Subcutaneous abdominal adipose tissue (tissue), 5 donors: ENCODE results near the gene TDP2.

Experiments used
- H3K27ac ChIP-seq: one replicate; pipeline ENCODE4 v1.7.0; 2013; ENCODE audit warnings: low read depth, mild to moderate bottlenecking, inconsistent platforms, low read length, moderate library complexity
- H3K27me3 ChIP-seq, 5 donors: one replicate each; pipeline ENCODE4 v1.7.0; 2013; ENCODE audit warnings: low read length in 5 of 5, inconsistent platforms in 1 of 5; ENCODE audit not compliant: control insufficient read depth in 5 of 5, insufficient read depth in 4 of 5
- H3K36me3 ChIP-seq, 5 donors: one replicate each; pipeline ENCODE4 v1.7.0; 2013; ENCODE audit warnings: low read length in 5 of 5; ENCODE audit not compliant: control insufficient read depth in 5 of 5, insufficient read depth in 5 of 5
- H3K4me1 ChIP-seq, 5 donors: one replicate each; pipeline ENCODE4 v1.7.0; 2013; ENCODE audit warnings: low read length in 5 of 5, mild to moderate bottlenecking in 3 of 5, moderate library complexity in 1 of 5; ENCODE audit not compliant: control insufficient read depth in 5 of 5, insufficient read depth in 5 of 5
- H3K4me3 ChIP-seq, 5 donors: one replicate each; pipeline ENCODE4 v1.7.0; 2013; ENCODE audit warnings: low read length in 5 of 5, low read depth in 1 of 5
- H3K9ac ChIP-seq, 5 donors: one replicate each; pipeline ENCODE4 v1.7.0; 2013; ENCODE audit warnings: low read length in 5 of 5, mild to moderate bottlenecking in 4 of 5, moderate library complexity in 3 of 5
- H3K9me3 ChIP-seq, 5 donors: one replicate each; pipeline ENCODE4 v1.7.0; 2013; ENCODE audit warnings: low read length in 5 of 5; ENCODE audit not compliant: control insufficient read depth in 5 of 5
- donor health status: healthy.
- donor health status: healthy.
- donor health status: healthy.
- donor health status: healthy.
- donor health status: healthy.

Gene TDP2

DNA sequence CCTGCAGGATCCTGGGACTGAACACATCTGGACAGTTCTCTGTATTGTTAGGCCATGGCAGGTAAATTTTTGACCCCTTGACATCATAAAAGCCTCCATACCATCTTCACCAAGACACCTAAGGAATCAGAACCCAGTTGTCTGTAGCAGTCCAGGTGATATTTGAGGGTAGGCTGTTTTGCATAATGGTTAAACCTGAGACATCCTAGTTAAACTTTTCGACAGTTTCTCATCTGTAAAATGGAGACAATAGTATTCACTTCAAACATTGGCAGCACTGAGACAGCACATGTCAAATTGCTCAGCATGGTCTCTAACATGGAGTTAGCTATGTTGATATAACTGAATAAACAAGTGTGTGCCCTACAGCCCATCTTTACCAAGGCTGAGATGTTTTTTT is 27.5 kb upstream of the TDP2 start:
- Histone ChIP-seq H3K9me3 (no peaks in the 10 kb centered on the region), H3K27me3 (no peaks in the 10 kb centered on the region), H3K27ac (peak overlapping the region; percentile 73)

GRCh38 chr6:24692848-24693592 is 26.3 kb upstream of the TDP2 start:
- Histone ChIP-seq H3K36me3 (no peaks in the 10 kb centered on the region), H3K27ac (peak overlapping the region; percentile 73), H3K27me3 (no peaks in the 10 kb centered on the region), H3K9ac (peak overlapping the region in 2 of 5 donors; percentile 14 to 52), H3K4me1 (peaks cover 4 to 40% (median 23%) of the 10 kb centered on the region in 5 donors), H3K9me3 (no peaks in the 10 kb centered on the region), H3K4me3 (no peak overlapping the region)

More for the DNA sequence above, 27.5 kb upstream of the TDP2 start:
- peak overlapping the region in 1 of 5 donors; percentile 62 for H3K9ac ChIP-seq
- H3K4me1 ChIP-seq, result peaks cover 4 to 40% (median 23%) of the 10 kb centered on the region in 5 donors
- no peak overlapping the region for H3K4me3 ChIP-seq
- peaks cover 0 to 5% (median 0%) of the 10 kb centered on the region in 5 donors for H3K36me3 ChIP-seq

DNA sequence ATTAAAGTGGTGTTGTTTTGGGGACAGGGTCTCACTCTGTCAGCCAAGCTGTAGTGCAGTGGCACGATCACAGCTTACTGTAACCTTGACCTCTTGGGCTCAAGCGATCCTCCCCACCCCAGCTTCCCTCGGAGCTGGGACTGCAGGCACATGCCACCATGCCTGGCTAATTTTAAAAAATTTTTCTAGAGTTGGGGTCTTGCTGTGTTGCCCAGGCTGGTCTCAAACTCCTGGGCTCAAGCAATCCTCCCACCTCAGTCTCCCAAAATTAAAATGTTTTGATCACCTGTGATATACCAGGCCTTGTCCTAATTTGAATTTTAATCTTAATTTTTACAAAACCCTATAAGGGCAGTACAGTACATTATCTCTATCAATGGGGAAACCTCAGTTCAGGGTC is 25.7 kb upstream of the TDP2 start:
- Histone ChIP-seq H3K9ac (peak overlapping the region in 2 of 5 donors; percentile 14 to 52), H3K36me3 (no peaks in the 10 kb centered on the region), H3K27ac (peak overlapping the region; percentile 73), H3K27me3 (no peaks in the 10 kb centered on the region), H3K9me3 (no peaks in the 10 kb centered on the region), H3K4me3 (no peak overlapping the region), H3K4me1 (peaks cover 4 to 40% (median 23%) of the 10 kb centered on the region in 5 donors)

DNA sequence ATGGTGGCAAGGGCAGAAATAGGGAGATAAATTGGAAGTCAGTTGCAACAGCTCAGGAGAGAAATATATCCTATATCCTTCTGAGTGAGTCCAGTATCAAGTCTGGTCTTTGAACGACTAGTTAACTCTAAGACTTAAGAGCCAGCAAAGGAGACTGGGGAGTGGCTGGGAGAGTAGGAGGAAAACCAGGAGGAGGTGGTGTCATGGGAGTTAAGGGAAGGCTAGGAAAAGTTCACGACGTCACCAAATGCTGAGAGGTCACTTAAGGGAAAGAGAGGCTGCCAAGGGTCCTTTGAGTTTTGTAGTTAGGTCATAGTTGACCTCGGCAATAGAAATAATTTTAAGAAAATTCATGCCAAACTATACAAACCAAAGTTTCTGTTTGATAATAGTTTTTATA is 25.3 kb upstream of the TDP2 start:
- H3K36me3 ChIP-seq, result no peaks in the 10 kb centered on the region
- H3K27me3 ChIP-seq, result no peaks in the 10 kb centered on the region
- H3K9me3 ChIP-seq, result no peaks in the 10 kb centered on the region
- H3K4me1 ChIP-seq, result peaks cover 4 to 40% (median 23%) of the 10 kb centered on the region in 5 donors
- H3K4me3 ChIP-seq, result no peak overlapping the region
- peak overlapping the region in 2 of 5 donors; percentile 9 to 13 for H3K9ac ChIP-seq
- H3K27ac ChIP-seq, result peak overlapping the region; percentile 73

DNA sequence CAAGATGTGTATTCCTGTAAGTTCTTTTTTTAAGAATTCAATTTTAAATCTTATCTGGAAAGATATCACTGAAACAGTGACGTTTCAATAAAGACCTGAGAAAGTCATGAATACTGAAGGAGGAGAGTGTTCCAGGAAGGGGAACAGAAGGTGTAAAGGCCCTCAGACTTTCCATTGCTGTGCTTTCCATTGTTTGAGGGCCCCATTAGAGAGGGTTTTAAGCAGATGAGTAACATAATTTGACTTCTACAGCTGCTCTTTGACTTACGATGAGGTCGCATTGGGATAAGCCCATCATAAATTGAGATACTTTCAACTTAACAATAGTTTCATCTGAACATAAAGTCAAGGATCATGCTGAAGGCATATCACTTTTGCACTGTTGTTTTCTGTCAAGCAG is 24.9 kb upstream of the TDP2 start:
- Histone ChIP-seq H3K9me3 (no peaks in the 10 kb centered on the region), H3K36me3 (no peaks in the 10 kb centered on the region), H3K27ac (peak overlapping the region; percentile 73), H3K4me3 (no peak overlapping the region), H3K9ac (peak overlapping the region in 1 of 5 donors; percentile 1), H3K27me3 (no peaks in the 10 kb centered on the region), H3K4me1 (peaks cover 4 to 40% (median 23%) of the 10 kb centered on the region in 5 donors)

GRCh38 chr6:24690593-24690992 is 23.9 kb upstream of the TDP2 start:
- no peaks in the 10 kb centered on the region for H3K9me3 ChIP-seq
- H3K27me3 ChIP-seq, result no peaks in the 10 kb centered on the region
- H3K36me3 ChIP-seq, result peaks cover 0 to 2% (median 0%) of the 10 kb centered on the region in 5 donors
- H3K4me3 ChIP-seq, result no peak overlapping the region
- peaks cover 4 to 40% (median 23%) of the 10 kb centered on the region in 5 donors for H3K4me1 ChIP-seq
- no peak overlapping the region for H3K9ac ChIP-seq
- peak overlapping the region; percentile 73 for H3K27ac ChIP-seq

GRCh38 chr6:24689964-24690363 is 23.3 kb upstream of the TDP2 start:
- Histone ChIP-seq H3K27me3 (no peaks in the 10 kb centered on the region), H3K4me3 (no peak overlapping the region), H3K9ac (peak overlapping the region in 1 of 5 donors; percentile 1), H3K9me3 (no peaks in the 10 kb centered on the region), H3K27ac (peak overlapping the region; percentile 73), H3K36me3 (peaks cover 0 to 2% (median 0%) of the 10 kb centered on the region in 5 donors), H3K4me1 (peaks cover 4 to 34% (median 23%) of the 10 kb centered on the region in 5 donors)

DNA sequence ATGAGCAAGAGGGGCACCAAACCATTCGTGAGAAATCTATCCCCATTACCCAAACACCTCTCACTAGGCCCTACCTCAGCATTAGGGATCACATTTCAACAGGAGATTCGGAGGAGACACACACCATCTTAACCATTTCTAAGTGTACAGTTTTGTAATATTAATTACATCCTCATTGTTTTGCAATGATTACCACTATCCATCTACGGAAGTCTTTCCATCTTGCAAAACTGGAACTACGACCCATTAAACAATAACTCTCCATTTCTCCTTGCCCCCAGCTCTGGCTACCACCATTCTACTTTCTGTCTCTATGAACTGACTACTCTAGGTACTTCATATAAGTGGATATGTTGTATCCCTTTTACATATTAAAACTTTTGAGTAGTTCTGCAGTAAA is 20.2 kb upstream of the TDP2 start:
- Histone ChIP-seq H3K36me3 (peaks cover 0 to 2% (median 0%) of the 10 kb centered on the region in 5 donors), H3K9ac (no peak overlapping the region)

GRCh38 chr6:24686408-24686807 is 19.7 kb upstream of the TDP2 start:
- H3K9me3 ChIP-seq, result no peaks in the 10 kb centered on the region
- H3K27ac ChIP-seq, result no peak overlapping the region
- H3K4me1 ChIP-seq, result peaks cover 0 to 15% (median 8%) of the 10 kb centered on the region in 5 donors
- H3K9ac ChIP-seq, result no peak overlapping the region
- H3K36me3 ChIP-seq, result peaks cover 0 to 2% (median 0%) of the 10 kb centered on the region in 5 donors
- H3K4me3 ChIP-seq, result no peak overlapping the region
- no peaks in the 10 kb centered on the region for H3K27me3 ChIP-seq

More for the DNA sequence above, 20.2 kb upstream of the TDP2 start:
- Histone ChIP-seq H3K27me3 (no peaks in the 10 kb centered on the region), H3K4me1 (peaks cover 2 to 20% (median 14%) of the 10 kb centered on the region in 5 donors), H3K4me3 (no peak overlapping the region), H3K27ac (no peak overlapping the region), H3K9me3 (no peaks in the 10 kb centered on the region)
